Lung (tissue), 12 donors: ENCODE measurements around the gene RECQL. TPM values are rescaled to one million over a fixed set of nuclear protein-coding genes. Genes with fewer than 3 reads are reported as not detected.

Source experiments
- ATAC-seq: fragments of 200-7000 bp; cut with Tn5 transposase; one replicate; pipeline ENCODE4 v1.9.1; 2020; ENCODE audit warnings: moderate number of reproducible peaks; ENCODE audit not compliant: insufficient read depth, low FRiP score
- DNase-seq, 3 donors: peaks; one replicate each; pipeline ENCODE4 v3.0.0-alpha.2; 2013 to 2017
- H3K27ac ChIP-seq, 2 donors: one replicate each; pipeline ENCODE4 v1.5.1; 2013; ENCODE audit warnings: mild to moderate bottlenecking in 2 of 2, moderate library complexity in 2 of 2, control low read depth in 1 of 2, inconsistent platforms in 1 of 2, low read depth in 1 of 2, low read length in 1 of 2
- H3K27me3 ChIP-seq, 3 donors: one replicate each; pipeline ENCODE4 v1.5.1; 2013; ENCODE audit warnings: low read length in 2 of 3; ENCODE audit not compliant: control insufficient read depth in 3 of 3, insufficient read depth in 3 of 3
- H3K36me3 ChIP-seq, 4 donors: one replicate each; pipeline ENCODE4 v1.5.1; 2013; ENCODE audit warnings: low read length in 4 of 4, mild to moderate bottlenecking in 1 of 4, moderate library complexity in 1 of 4; ENCODE audit not compliant: control insufficient read depth in 4 of 4, insufficient read depth in 4 of 4
- H3K4me1 ChIP-seq, 5 donors: one replicate each; pipeline ENCODE4 v1.5.1; 2013; ENCODE audit warnings: low read length in 5 of 5, mild to moderate bottlenecking in 2 of 5, moderate library complexity in 1 of 5; ENCODE audit not compliant: control insufficient read depth in 5 of 5, insufficient read depth in 5 of 5
- H3K4me3 ChIP-seq: one replicate; pipeline ENCODE4 v1.5.1; 2013; ENCODE audit warnings: mild to moderate bottlenecking, control low read depth, moderate library complexity
- H3K9ac ChIP-seq, 2 donors: one replicate each; pipeline ENCODE4 v1.5.1; 2013; ENCODE audit warnings: low read length in 2 of 2, control low read depth in 1 of 2; ENCODE audit not compliant: insufficient read depth in 1 of 2
- H3K9me3 ChIP-seq, 4 donors: one replicate each; pipeline ENCODE4 v1.5.1; 2013; ENCODE audit warnings: low read length in 3 of 4, mild to moderate bottlenecking in 1 of 4, moderate library complexity in 1 of 4; ENCODE audit not compliant: control insufficient read depth in 4 of 4, insufficient read depth in 3 of 4
- CTCF ChIP-seq: IDR thresholded peaks from 2 replicates; pipeline ENCODE4 v1.5.1; 2012; ENCODE audit warnings: mild to moderate bottlenecking; ENCODE audit errors: control extremely low read depth, extremely low read depth
- WGBS, 2 donors: extraction: QIAGEN DNeasy Blood & Tissue Kit; methylation state at CpG; one replicate each; pipeline ENCODE4 v1.1.7; 2013; 5-methylcytosine and 5-hydroxymethylcytosine counted together
- polyA plus RNA-seq, 2 donors: library from polyadenylated mRNA; stranded (reverse); fragments of 200-250 nt; gene quantifications; one replicate each; pipeline ENCODE4 v1.2.1, GENCODE V29; 2013
- total RNA-seq, 2 donors: library from RNA; depleted of rRNA in 1 of 2; stranded (reverse); fragments of >200 nt in 1 of 2; gene quantifications; one replicate each; pipeline ENCODE4 v1.2.1, GENCODE V29; 2014 to 2021
- donor health status: control.
- donor health status: control.
- donor health status: Bipolar disorder and iron deficiency.
- donor health status: healthy.
- donor health status: DM: yes; HTN: yes; CAD: no.

The RECQL gene
- total and polyA plus RNA-seq, 4 donors, result 13.8 to 36.0 (median 29.6) TPM

- H3K9ac ChIP-seq, result no peak overlapping the region
- no peak for TF ChIP-seq CTCF
- H3K4me3 ChIP-seq, result no peak overlapping the region
- H3K4me1 ChIP-seq, result no peaks in the 10 kb centered on the region
- ATAC-seq (no peak), DNase-seq (no peak)
- H3K9me3 ChIP-seq, result no peaks in the 10 kb centered on the region
- H3K27me3 ChIP-seq, result no peaks in the 10 kb centered on the region
- no peaks in the 10 kb centered on the region for H3K36me3 ChIP-seq
- no peak overlapping the region for H3K27ac ChIP-seq
These were observed 38.4 kb upstream of the RECQL start for GRCh38 chr12:21539797-21540196.

- no peak overlapping the region for H3K27ac ChIP-seq
- TF ChIP-seq CTCF, result no peak
- no peaks in the 10 kb centered on the region for H3K9me3 ChIP-seq
- DNase-seq (no peak), ATAC-seq (no peak)
- H3K36me3 ChIP-seq, result no peaks in the 10 kb centered on the region
- H3K4me3 ChIP-seq, result no peak overlapping the region
- H3K9ac ChIP-seq, result no peak overlapping the region
- no peaks in the 10 kb centered on the region for H3K4me1 ChIP-seq
- 91 to 95% methylated on average over 5 of the region's 5 CpGs for WGBS, 2 donors
- no peaks in the 10 kb centered on the region for H3K27me3 ChIP-seq
These were observed 36.7 kb upstream of the RECQL start for GRCh38 chr12:21538061-21538653.

- ATAC-seq (no peak), DNase-seq (peak in 1 of 3 donors; percentile 10)
- no peaks in the 10 kb centered on the region for H3K36me3 ChIP-seq
- H3K9ac ChIP-seq, result no peak overlapping the region
- H3K4me3 ChIP-seq, result no peak overlapping the region
- H3K27ac ChIP-seq, result peak overlapping the region in 1 of 2 donors; percentile 79
- peaks cover 5 to 26% (median 7%) of the 10 kb centered on the region in 5 donors for H3K4me1 ChIP-seq
- 79 to 84% methylated on average over 2 of the region's 2 CpGs for WGBS, 2 donors
- no peak for TF ChIP-seq CTCF
- no peaks in the 10 kb centered on the region for H3K9me3 ChIP-seq
- peaks cover 0 to 9% (median 7%) of the 10 kb centered on the region in 3 donors for H3K27me3 ChIP-seq
These were observed 28.0 kb upstream of the RECQL start for GRCh38 chr12:21529456-21529855.

- Histone ChIP-seq H3K27me3 (peaks cover 0 to 9% (median 7%) of the 10 kb centered on the region in 3 donors), H3K4me3 (no peak overlapping the region), H3K4me1 (peaks cover 5 to 26% (median 7%) of the 10 kb centered on the region in 5 donors), H3K9ac (no peak overlapping the region), H3K36me3 (no peaks in the 10 kb centered on the region), H3K9me3 (no peaks in the 10 kb centered on the region), H3K27ac (peak overlapping the region in 1 of 2 donors; percentile 79)
- WGBS, 2 donors, result 57 to 70% methylated on average over 5 of the region's 5 CpGs
- TF ChIP-seq CTCF, result no peak
- ATAC-seq (no peak), DNase-seq (peak; percentile 60 to 87 (median 74))
These were observed 27.5 kb upstream of the RECQL start for GRCh38 chr12:21528953-21529352.
